HG03571 (cell line): ENCODE data around the gene GOLIM4.
A peak's percentile ranks its signal among the peaks of the same experiment; 100 is the strongest.
"Not testable (repeated sequence)": the region's sequence is repeated elsewhere in the genome, so short reads cannot be mapped to it uniquely, and the experiment has no call there.

Experiments
- ATAC-seq: cut with Tn5 transposase; IDR thresholded peaks from one replicate; pipeline ENCODE4 v1.9.1; 2021; ENCODE audit not compliant: unreplicated experiment

GOLIM4 gene

GRCh38 chr3:168080022-168080421 lies 15.7 kb downstream of the GOLIM4 start:
- no peak for ATAC-seq

GRCh38 chr3:168077091-168077490 lies 18.6 kb downstream of the GOLIM4 start:
- ATAC-seq, result no peak

- ATAC-seq, result no peak
Measured at GRCh38 chr3:168073842-168074605, 21.7 kb downstream of the GOLIM4 start.

GRCh38 chr3:168072323-168072650 lies 23.4 kb downstream of the GOLIM4 start:
- no peak for ATAC-seq

GRCh38 chr3:168071591-168072322 lies 24.0 kb downstream of the GOLIM4 start:
- no peak for ATAC-seq

GRCh38 chr3:168070919-168071318 lies 24.8 kb downstream of the GOLIM4 start:
- ATAC-seq, result no peak

- ATAC-seq, result no peak
Measured at GRCh38 chr3:168068346-168068745, 27.4 kb downstream of the GOLIM4 start.

- no peak for ATAC-seq
Measured at GRCh38 chr3:168066882-168067281, 28.8 kb downstream of the GOLIM4 start.

- no peak for ATAC-seq
Measured at GRCh38 chr3:168065569-168065968, 30.2 kb downstream of the GOLIM4 start.

GRCh38 chr3:168063122-168063521 lies 32.6 kb downstream of the GOLIM4 start:
- no peak for ATAC-seq

- ATAC-seq, result no peak
Measured at GRCh38 chr3:168062679-168063078, 33.0 kb downstream of the GOLIM4 start.

- ATAC-seq, result peak; percentile 90
Measured at GRCh38 chr3:168061332-168061996, 34.3 kb downstream of the GOLIM4 start.

GRCh38 chr3:168060317-168060716 lies 35.4 kb downstream of the GOLIM4 start:
- no peak for ATAC-seq

- ATAC-seq, result no peak
Measured at GRCh38 chr3:168058481-168058880, 37.2 kb downstream of the GOLIM4 start.

- ATAC-seq, result not testable (repeated sequence)
Measured at GRCh38 chr3:168056398-168057230, 39.1 kb downstream of the GOLIM4 start.

GRCh38 chr3:168054447-168054846 lies 41.3 kb downstream of the GOLIM4 start:
- ATAC-seq, result no peak

GRCh38 chr3:168053115-168053514 lies 42.6 kb downstream of the GOLIM4 start:
- no peak for ATAC-seq

- no peak for ATAC-seq
Measured at GRCh38 chr3:168052515-168052914, 43.2 kb downstream of the GOLIM4 start.

- peak; percentile 53 for ATAC-seq
Measured at GRCh38 chr3:168051531-168052471, 43.9 kb downstream of the GOLIM4 start.

GRCh38 chr3:168051070-168051469 lies 44.7 kb downstream of the GOLIM4 start:
- ATAC-seq, result no peak
